Measurements from ENCODE around the gene NDUFA9. TPM values are rescaled to one million over a fixed set of nuclear protein-coding genes. Genes with fewer than 3 reads are reported as not detected.

Gene NDUFA9
- total and polyA plus RNA-seq, 9 of the 15 experiments (the other 6 are each of a cell fraction or from before 2014, with no cell fraction given), result 54.8 to 331 (median 108) TPM

- in situ Hi-C loops (cut with MboI) (no loop called here), intact Hi-C loops (cut with micrococcal nuclease) (no loop called here)
- no peak for DNase-seq (ENCODE audit: extremely low read depth in 1 of 4, low spot score in 3 of 4)
- Histone ChIP-seq H3K4me1 (replicated peaks in 1 of 2; ENCODE audit: control insufficient read depth in 2 of 2, insufficient read depth in 2 of 2, low read length in 2 of 2) (no peaks in the 10 kb centered on the region), H3K9ac (ENCODE audit: insufficient read depth in 1 of 2, low read depth in 2 of 2, low read length in 2 of 2) (no peak overlapping the region), H3K9me1 (ENCODE audit: control insufficient read depth, insufficient read depth, low read length) (no peaks in the 10 kb centered on the region), H3K4me2 (ENCODE audit: insufficient read depth, low read length) (no peak overlapping the region), H3K4me3 (no peak overlapping the region), H2AFZ (ENCODE audit: low read depth, low read length) (no peak overlapping the region), H3K27me3 (ENCODE audit: control insufficient read depth in 2 of 2, insufficient read depth in 2 of 2, low read length in 2 of 2) (peaks cover 2 to 20% of the 10 kb centered on the region in 2 experiments; a peak in 4 of 5 replicates), H4K20me1 (replicated peaks; ENCODE audit: control insufficient read depth, insufficient read depth, low read length) (no peaks in the 10 kb centered on the region), H3K36me3 (ENCODE audit: control insufficient read depth, insufficient read depth, low read length) (no peaks in the 10 kb centered on the region), H3K9me3 (replicated peaks; ENCODE audit: control insufficient read depth, insufficient read depth, low read depth, low read length) (no peaks in the 10 kb centered on the region), H3K27ac (ENCODE audit: extremely low read depth, low read depth, low read length) (no peak overlapping the region), H3K79me2 (ENCODE audit: control insufficient read depth, insufficient read depth, low read length) (no peaks in the 10 kb centered on the region)
- no peak for FAIRE-seq
- 0% methylated on average over 5 of the region's 5 CpGs for WGBS (ENCODE audit: insufficient coverage, low coverage, missing lambda C conversion rate)
- ChIA-PET CTCF (ENCODE audit: low intra/inter-chr PET ratio) (no interaction called here), POLR2A (no interaction called here)
- BruUV-seq (replicated peaks), result no TSS peak
- TF ChIP-seq NCOR1 (IDR thresholded peaks at IDR 0.05), result no peak
- TF ChIP-seq TSC22D4 (tag; IDR thresholded peaks at IDR 0.05), result no peak
- no peak for TF ChIP-seq NUFIP1 (IDR thresholded peaks at IDR 0.05; ENCODE audit: partially characterized antibody)
- TF ChIP-seq, protein P1, sequence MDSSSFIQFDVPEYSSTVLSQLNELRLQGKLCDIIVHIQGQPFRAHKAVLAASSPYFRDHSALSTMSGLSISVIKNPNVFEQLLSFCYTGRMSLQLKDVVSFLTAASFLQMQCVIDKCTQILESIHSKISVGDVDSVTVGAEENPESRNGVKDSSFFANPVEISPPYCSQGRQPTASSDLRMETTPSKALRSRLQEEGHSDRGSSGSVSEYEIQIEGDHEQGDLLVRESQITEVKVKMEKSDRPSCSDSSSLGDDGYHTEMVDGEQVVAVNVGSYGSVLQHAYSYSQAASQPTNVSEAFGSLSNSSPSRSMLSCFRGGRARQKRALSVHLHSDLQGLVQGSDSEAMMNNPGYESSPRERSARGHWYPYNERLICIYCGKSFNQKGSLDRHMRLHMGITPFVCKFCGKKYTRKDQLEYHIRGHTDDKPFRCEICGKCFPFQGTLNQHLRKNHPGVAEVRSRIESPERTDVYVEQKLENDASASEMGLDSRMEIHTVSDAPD (CRISPR knock-in tag; IDR thresholded peaks at IDR 0.05), result no peak
- no peak for TF ChIP-seq FOSL1 (tag; conservative IDR thresholded peaks at IDR 0.05)
- TF ChIP-seq ZNF408 (CRISPR knock-in tag; IDR thresholded peaks at IDR 0.05; ENCODE audit: low read depth), result no peak
- TF ChIP-seq, protein P2, sequence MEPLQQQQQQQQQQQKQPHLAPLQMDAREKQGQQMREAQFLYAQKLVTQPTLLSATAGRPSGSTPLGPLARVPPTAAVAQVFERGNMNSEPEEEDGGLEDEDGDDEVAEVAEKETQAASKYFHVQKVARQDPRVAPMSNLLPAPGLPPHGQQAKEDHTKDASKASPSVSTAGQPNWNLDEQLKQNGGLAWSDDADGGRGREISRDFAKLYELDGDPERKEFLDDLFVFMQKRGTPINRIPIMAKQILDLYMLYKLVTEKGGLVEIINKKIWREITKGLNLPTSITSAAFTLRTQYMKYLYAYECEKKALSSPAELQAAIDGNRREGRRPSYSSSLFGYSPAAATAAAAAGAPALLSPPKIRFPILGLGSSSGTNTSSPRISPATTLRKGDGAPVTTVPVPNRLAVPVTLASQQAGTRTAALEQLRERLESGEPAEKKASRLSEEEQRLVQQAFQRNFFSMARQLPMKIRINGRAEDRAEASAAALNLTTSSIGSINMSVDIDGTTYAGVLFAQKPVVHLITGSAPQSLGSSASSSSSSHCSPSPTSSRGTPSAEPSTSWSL (CRISPR knock-in tag; IDR thresholded peaks at IDR 0.05; ENCODE audit: borderline replicate concordance), result no peak
- TF ChIP-seq NFE2 (IDR thresholded peaks at IDR 0.05; ENCODE audit: low read depth), result no peak
- TF ChIP-seq ZNF143 (CRISPR knock-in tag; IDR thresholded peaks at IDR 0.05), result no peak
- no peak for TF ChIP-seq POLR2H (tag; IDR thresholded peaks at IDR 0.05; ENCODE audit: low read depth)
- TF ChIP-seq CEBPB (tag; IDR thresholded peaks at IDR 0.05), result no peak
- TF ChIP-seq MYBL2 (IDR thresholded peaks at IDR 0.05; ENCODE audit: low read depth), result no peak
- TF ChIP-seq MYBL2 (CRISPR knock-in tag; IDR thresholded peaks at IDR 0.05; ENCODE audit: borderline replicate concordance), result no peak
- no peak for TF ChIP-seq FOXM1 (IDR thresholded peaks at IDR 0.05; ENCODE audit: low read depth)
- no peak for TF ChIP-seq FOXM1 (CRISPR knock-in tag; IDR thresholded peaks at IDR 0.05; ENCODE audit: low read depth)
- TF ChIP-seq THRAP3 (IDR thresholded peaks at IDR 0.05; ENCODE audit: borderline replicate concordance), result no peak
- TF ChIP-seq BACH1 (tag; IDR thresholded peaks at IDR 0.05), result no peak
- TF ChIP-seq ETV5 (CRISPR knock-in tag; IDR thresholded peaks at IDR 0.05; ENCODE audit: low read depth), result no peak
- TF ChIP-seq RBM34 (IDR thresholded peaks at IDR 0.05; ENCODE audit: borderline replicate concordance, insufficient read depth, low read length), result no peak
- no peak for ATAC-seq
Measured at GRCh38 chr12:4626543-4626942, 22.4 kb upstream of the NDUFA9 start.
